Activated naive CD4-positive, alpha-beta T cell treated with anti-CD3 and anti-CD28 coated beads for 36 hours (primary cell): ENCODE results near the gene FGF9. TPM values are rescaled to one million over a fixed set of nuclear protein-coding genes. Genes with fewer than 3 reads are reported as not detected.

Experiments used
- CTCF ChIA-PET: fragments of 350-600 bp; sonication (Branson Sonifier 250); formaldehyde crosslinking; loops from one replicate; lab custom pipeline; 2021; ENCODE audit warnings: antibody characterized with exemption; lab: Charles Lee
- DNase-seq: peaks from one replicate; pipeline ENCODE4 v3.0.0-alpha.2; 2020
- H3K27ac Mint-ChIP-seq: one replicate; pipeline ENCODE4 v1.8.0; 2021; ENCODE audit warnings: mild to moderate bottlenecking, mixed read lengths
- H3K27me3 Mint-ChIP-seq: one replicate; pipeline ENCODE4 v1.8.0; 2021; ENCODE audit warnings: low read depth, mixed read lengths
- H3K36me3 Mint-ChIP-seq: one replicate; pipeline ENCODE4 v1.8.0; 2021; ENCODE audit warnings: low read depth, mixed read lengths
- H3K4me1 Mint-ChIP-seq: one replicate; pipeline ENCODE4 v1.8.0; 2021; ENCODE audit warnings: low read depth, mixed read lengths
- H3K4me3 Mint-ChIP-seq: one replicate; pipeline ENCODE4 v1.8.0; 2021; ENCODE audit warnings: mild to moderate bottlenecking, moderate library complexity, mixed read lengths
- H3K9me3 Mint-ChIP-seq: one replicate; pipeline ENCODE4 v1.8.0; 2021; ENCODE audit warnings: mixed read lengths
- intact Hi-C: fragments of 100-400 bp; cut with micrococcal nuclease; formaldehyde crosslinking; loops from one replicate; pipeline ENCODE4 v1.15.1; 2023
- total RNA-seq, 2 experiments: library from RNA; stranded (reverse); gene quantifications; one replicate each; pipeline ENCODE4 v1.2.3, GENCODE V29; 2021

Gene FGF9
- total RNA-seq, 2 experiments from 2014 or later: not detected

- H3K4me3 Mint-ChIP-seq: no peak overlapping the region
- DNase-seq: no peak
- no peaks in the 10 kb centered on the region for H3K9me3 Mint-ChIP-seq
- H3K27me3 Mint-ChIP-seq: no peaks in the 10 kb centered on the region
- H3K4me1 Mint-ChIP-seq: no peaks in the 10 kb centered on the region
- intact Hi-C loops: no loop called here
- no peak overlapping the region for H3K27ac Mint-ChIP-seq
- CTCF ChIA-PET: interaction anchor here (1.0 kb wide), 1 partner anchor 22 kb away, joined by 3 read pairs; no protein-coding TSS in a partner anchor
- H3K36me3 Mint-ChIP-seq: no peaks in the 10 kb centered on the region
These were observed 24.7 kb downstream of the FGF9 start for GRCh38 chr13:21695546-21695945.

- CTCF ChIA-PET: interaction anchor here (0.5 kb wide), 1 partner anchor 157 kb away, joined by 3 read pairs; no protein-coding TSS in a partner anchor
- H3K4me3 Mint-ChIP-seq: no peak overlapping the region
- no peaks in the 10 kb centered on the region for H3K9me3 Mint-ChIP-seq
- no peaks in the 10 kb centered on the region for H3K4me1 Mint-ChIP-seq
- intact Hi-C loops: no loop called here
- H3K27ac Mint-ChIP-seq: no peak overlapping the region
- H3K36me3 Mint-ChIP-seq: no peaks in the 10 kb centered on the region
- DNase-seq: no peak
- H3K27me3 Mint-ChIP-seq: no peaks in the 10 kb centered on the region
These were observed 26.1 kb downstream of the FGF9 start for GRCh38 chr13:21696865-21697448.

- no peak for DNase-seq
- H3K4me1 Mint-ChIP-seq: no peaks in the 10 kb centered on the region
- intact Hi-C loops: no loop called here
- H3K4me3 Mint-ChIP-seq: no peak overlapping the region
- H3K36me3 Mint-ChIP-seq: no peaks in the 10 kb centered on the region
- no peaks in the 10 kb centered on the region for H3K9me3 Mint-ChIP-seq
- H3K27ac Mint-ChIP-seq: no peak overlapping the region
- CTCF ChIA-PET: interaction anchor here (0.5 kb wide), 1 partner anchor 19 kb away, joined by 4 read pairs; no protein-coding TSS in a partner anchor
- no peaks in the 10 kb centered on the region for H3K27me3 Mint-ChIP-seq
These were observed 28.2 kb downstream of the FGF9 start for GRCh38 chr13:21698817-21699679.

GRCh38 chr13:21701460-21701859 is 30.6 kb downstream of the FGF9 start:
- Mint-ChIP-seq H3K27ac (no peak overlapping the region), H3K27me3 (no peaks in the 10 kb centered on the region), H3K4me1 (no peaks in the 10 kb centered on the region), H3K9me3 (no peaks in the 10 kb centered on the region), H3K4me3 (no peak overlapping the region), H3K36me3 (no peaks in the 10 kb centered on the region)
- intact Hi-C loops: no loop called here
- CTCF ChIA-PET: interaction anchor here (0.6 to 0.8 kb wide), 2 partner anchors 19 to 23 kb away, joined by 3 read pairs; no protein-coding TSS in a partner anchor
- no peak for DNase-seq

GRCh38 chr13:21703846-21704245 is 33.0 kb downstream of the FGF9 start:
- Mint-ChIP-seq H3K27me3 (no peaks in the 10 kb centered on the region), H3K36me3 (no peaks in the 10 kb centered on the region), H3K27ac (no peak overlapping the region), H3K4me3 (no peak overlapping the region), H3K9me3 (no peaks in the 10 kb centered on the region), H3K4me1 (no peaks in the 10 kb centered on the region)
- no peak for DNase-seq
- intact Hi-C loops: no loop called here
- CTCF ChIA-PET: no interaction called here

- CTCF ChIA-PET: no interaction called here
- DNase-seq: no peak
- Mint-ChIP-seq H3K27me3 (peaks cover 12% of the 10 kb centered on the region), H3K27ac (no peak overlapping the region), H3K9me3 (peaks cover 12% of the 10 kb centered on the region), H3K36me3 (peaks cover 4% of the 10 kb centered on the region), H3K4me3 (no peak overlapping the region), H3K4me1 (no peaks in the 10 kb centered on the region)
- intact Hi-C loops: no loop called here
These were observed 36.7 kb downstream of the FGF9 start for GRCh38 chr13:21707586-21707985.

- peaks cover 12% of the 10 kb centered on the region for H3K9me3 Mint-ChIP-seq
- no peaks in the 10 kb centered on the region for H3K4me1 Mint-ChIP-seq
- peaks cover 4% of the 10 kb centered on the region for H3K36me3 Mint-ChIP-seq
- no peak overlapping the region for H3K4me3 Mint-ChIP-seq
- CTCF ChIA-PET: no interaction called here
- H3K27me3 Mint-ChIP-seq: peaks cover 14% of the 10 kb centered on the region
- H3K27ac Mint-ChIP-seq: no peak overlapping the region
- intact Hi-C loops: no loop called here
- no peak for DNase-seq
These were observed 38.8 kb downstream of the FGF9 start for GRCh38 chr13:21709697-21710096.

- CTCF ChIA-PET: no interaction called here
These were observed 39.3 kb downstream of the FGF9 start for GRCh38 chr13:21710163-21710562.

GRCh38 chr13:21717817-21718216 is 46.9 kb downstream of the FGF9 start:
- no peak for DNase-seq
- Mint-ChIP-seq H3K4me3 (no peak overlapping the region), H3K27ac (no peak overlapping the region), H3K4me1 (no peaks in the 10 kb centered on the region), H3K27me3 (peaks cover 27% of the 10 kb centered on the region), H3K36me3 (no peaks in the 10 kb centered on the region), H3K9me3 (no peaks in the 10 kb centered on the region)
- intact Hi-C loops: no loop called here
- CTCF ChIA-PET: no interaction called here

More at GRCh38 chr13:21710163-21710562, 39.3 kb downstream of the FGF9 start:
- intact Hi-C loops: no loop called here
- Mint-ChIP-seq H3K27me3 (peaks cover 14% of the 10 kb centered on the region), H3K27ac (no peak overlapping the region), H3K9me3 (peaks cover 12% of the 10 kb centered on the region), H3K4me1 (no peaks in the 10 kb centered on the region), H3K36me3 (peaks cover 4% of the 10 kb centered on the region), H3K4me3 (no peak overlapping the region)
- DNase-seq: no peak

- no peaks in the 10 kb centered on the region for H3K9me3 Mint-ChIP-seq
- H3K4me1 Mint-ChIP-seq: no peaks in the 10 kb centered on the region
- H3K36me3 Mint-ChIP-seq: no peaks in the 10 kb centered on the region
- CTCF ChIA-PET: interaction anchor here (1.6 kb wide), 1 partner anchor 81 kb away, joined by 4 read pairs; no protein-coding TSS in a partner anchor
- H3K27ac Mint-ChIP-seq: no peak overlapping the region
- no peak overlapping the region for H3K4me3 Mint-ChIP-seq
- intact Hi-C loops: no loop called here
- DNase-seq: no peak
- peaks cover 28% of the 10 kb centered on the region for H3K27me3 Mint-ChIP-seq
These were observed 48.6 kb downstream of the FGF9 start for GRCh38 chr13:21719463-21719862.

GRCh38 chr13:21723807-21724505 is 53.1 kb downstream of the FGF9 start:
- intact Hi-C loops: no loop called here
- no peak overlapping the region for H3K27ac Mint-ChIP-seq
- no peak overlapping the region for H3K4me3 Mint-ChIP-seq
- no peaks in the 10 kb centered on the region for H3K4me1 Mint-ChIP-seq
- peaks cover 19% of the 10 kb centered on the region for H3K27me3 Mint-ChIP-seq
- CTCF ChIA-PET: no interaction called here
- H3K9me3 Mint-ChIP-seq: peaks cover 3% of the 10 kb centered on the region
- no peaks in the 10 kb centered on the region for H3K36me3 Mint-ChIP-seq
- DNase-seq: no peak

GRCh38 chr13:21730186-21730880 is 59.5 kb downstream of the FGF9 start:
- no peak overlapping the region for H3K27ac Mint-ChIP-seq
- no peaks in the 10 kb centered on the region for H3K36me3 Mint-ChIP-seq
- no peaks in the 10 kb centered on the region for H3K27me3 Mint-ChIP-seq
- no peak for DNase-seq
- CTCF ChIA-PET: no interaction called here
- peaks cover 3% of the 10 kb centered on the region for H3K9me3 Mint-ChIP-seq
- no peak overlapping the region for H3K4me3 Mint-ChIP-seq
- intact Hi-C loops: no loop called here
- no peaks in the 10 kb centered on the region for H3K4me1 Mint-ChIP-seq
